ENCODE data around the gene TEAD4.
A peak's percentile ranks its signal among the peaks of the same experiment; 100 is the strongest.

Gene TEAD4

DNA sequence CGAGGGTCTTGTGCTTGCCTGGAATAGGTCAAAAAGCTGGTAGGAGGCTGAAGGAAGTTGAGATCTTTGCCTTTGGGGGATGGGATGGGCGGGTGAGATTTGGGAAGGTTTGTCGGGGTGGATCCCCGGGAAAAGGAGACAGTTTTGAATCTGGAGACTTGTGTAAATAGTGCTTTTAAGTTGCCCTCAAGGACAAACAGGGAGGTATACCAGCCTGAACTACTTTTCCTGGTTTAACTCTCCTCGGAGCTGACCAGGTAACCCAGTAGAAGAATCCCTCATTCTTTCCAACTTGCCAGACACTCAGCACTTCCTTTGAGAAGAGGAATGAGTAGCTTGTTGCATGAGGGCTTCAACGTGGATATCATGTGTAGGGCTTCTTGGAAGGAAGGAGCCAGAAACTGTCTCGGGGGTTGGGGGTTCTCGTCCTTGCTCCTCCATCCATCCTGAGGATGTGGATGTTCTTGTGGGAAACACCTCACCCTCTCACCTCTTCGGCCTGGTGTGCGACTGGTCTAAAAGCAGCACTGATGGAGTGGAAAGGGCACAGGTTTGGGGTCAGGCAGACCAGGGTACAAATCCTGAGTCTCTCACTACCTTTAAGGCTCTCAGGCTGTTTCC lies 1.9 kb downstream of the TEAD4 start:
- no peak for DNase-seq

DNA sequence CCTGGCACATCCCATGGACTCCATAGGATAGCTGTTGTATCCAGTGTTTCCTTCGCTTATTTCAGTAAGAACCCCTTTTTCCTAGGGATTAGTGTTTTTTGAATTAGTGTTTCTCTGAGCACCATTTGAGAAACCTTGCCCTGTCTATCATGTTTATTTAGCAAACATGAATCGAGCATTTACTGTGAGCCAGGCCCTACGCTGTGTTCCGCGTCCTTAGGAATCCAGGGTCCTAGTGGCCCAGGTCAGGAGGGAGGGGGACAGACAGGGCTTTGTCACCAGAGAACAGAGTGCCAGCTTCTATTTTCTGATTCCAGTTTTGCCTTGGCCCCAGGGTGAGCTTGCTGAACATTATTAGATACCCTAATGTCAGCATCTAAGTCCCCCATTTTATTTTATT lies 2.5 kb downstream of the TEAD4 start:
- DNase-seq = no peak

GRCh38 chr12:2963154-2963759 lies 4.1 kb downstream of the TEAD4 start:
- no peak for DNase-seq

- DNase-seq = no peak
These were observed 4.6 kb downstream of the TEAD4 start for GRCh38 chr12:2963760-2964292.

- no peak for DNase-seq
These were observed 8.5 kb downstream of the TEAD4 start for GRCh38 chr12:2967651-2968050.

DNA sequence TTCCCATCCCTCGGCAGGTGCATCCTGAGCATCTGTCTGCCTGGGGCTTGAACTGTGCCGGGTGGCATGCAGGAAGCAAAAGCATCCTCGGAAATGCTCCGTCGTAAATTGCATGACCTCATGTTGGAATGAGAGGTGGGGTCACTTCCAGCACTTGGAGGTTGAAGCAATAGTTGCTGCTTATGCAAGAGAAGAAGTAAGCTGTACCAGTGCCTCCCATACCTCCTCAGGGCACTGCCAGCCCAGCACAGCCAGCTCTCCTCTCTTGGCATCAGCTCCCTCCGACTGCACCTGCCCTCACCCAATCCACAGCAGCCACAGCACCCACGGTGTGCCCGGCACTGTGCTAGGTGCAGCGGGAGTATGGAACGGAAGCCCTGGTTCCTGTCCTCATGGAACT lies 11.5 kb downstream of the TEAD4 start:
- DNase-seq = peak; percentile 1

GRCh38 chr12:2973566-2973965 lies 14.4 kb downstream of the TEAD4 start:
- DNase-seq = no peak

GRCh38 chr12:2974560-2974971 lies 15.4 kb downstream of the TEAD4 start:
- no peak for DNase-seq

DNA sequence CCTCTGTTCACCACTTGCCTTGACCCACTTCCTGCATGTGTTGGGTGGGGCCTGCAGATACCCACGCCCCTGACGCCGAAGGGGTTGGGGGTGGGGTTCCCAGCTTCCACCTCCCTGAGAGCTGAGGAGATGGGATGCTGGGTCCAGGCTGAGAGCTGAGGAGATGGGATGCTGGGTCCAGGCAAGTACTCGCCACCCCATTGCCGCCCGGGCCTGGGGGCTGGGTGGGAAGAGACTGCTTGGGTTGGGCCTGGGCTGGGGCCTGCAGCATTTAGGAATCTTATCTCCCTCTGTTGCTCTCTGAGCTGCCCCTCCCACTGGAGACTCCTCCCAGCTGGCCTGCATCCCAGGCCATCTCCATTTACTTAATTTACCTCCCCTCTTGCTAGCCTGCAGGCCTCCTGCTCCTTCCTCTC lies 17.4 kb downstream of the TEAD4 start:
- no peak for DNase-seq

GRCh38 chr12:2977776-2978175 lies 18.6 kb downstream of the TEAD4 start:
- no peak for DNase-seq

- DNase-seq = no peak
These were observed 20.6 kb downstream of the TEAD4 start for GRCh38 chr12:2979806-2980205.

DNA sequence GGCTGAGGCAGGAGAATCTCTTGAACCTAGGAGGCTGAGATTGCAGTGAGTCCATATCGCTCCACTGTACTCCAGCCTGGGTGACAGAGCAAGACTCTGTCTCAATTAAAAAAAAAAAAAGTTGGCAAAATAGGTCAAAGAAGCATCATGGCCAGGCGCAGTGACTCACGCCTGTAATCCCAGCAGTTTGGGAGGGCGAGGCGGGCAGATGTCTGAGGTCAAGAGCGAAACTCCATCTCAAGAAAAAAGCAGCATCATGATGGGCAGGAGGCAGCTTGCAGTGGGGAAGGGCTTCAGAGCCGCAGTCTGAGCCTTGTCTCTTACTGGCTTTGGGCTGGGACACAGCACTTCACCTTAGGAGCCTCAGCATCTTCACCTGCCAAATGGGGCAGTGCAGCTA lies 21.4 kb downstream of the TEAD4 start:
- DNase-seq = no peak

GRCh38 chr12:2982361-2982760 lies 23.2 kb downstream of the TEAD4 start:
- DNase-seq = no peak

DNA sequence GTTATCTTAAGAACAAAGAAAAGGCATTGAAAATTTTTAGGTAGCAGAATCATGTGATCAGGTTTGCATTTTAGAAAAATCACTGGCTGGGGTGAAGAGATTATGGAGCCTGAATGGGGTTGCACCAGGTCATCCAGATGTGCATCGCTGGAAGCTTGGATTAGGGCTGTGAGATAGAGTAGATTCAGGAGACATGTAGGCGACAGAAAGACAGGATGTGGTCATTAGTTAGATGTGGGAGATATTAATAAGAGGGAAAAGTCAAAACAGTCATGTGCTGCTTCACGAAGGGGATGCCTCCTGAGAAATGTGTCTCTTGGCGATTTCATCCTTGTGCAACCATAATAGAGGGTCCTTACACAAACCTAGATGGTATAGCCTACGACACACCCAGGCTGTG lies 25.1 kb downstream of the TEAD4 start:
- DNase-seq = no peak

GRCh38 chr12:2984698-2985097 lies 25.5 kb downstream of the TEAD4 start:
- no peak for DNase-seq

DNA sequence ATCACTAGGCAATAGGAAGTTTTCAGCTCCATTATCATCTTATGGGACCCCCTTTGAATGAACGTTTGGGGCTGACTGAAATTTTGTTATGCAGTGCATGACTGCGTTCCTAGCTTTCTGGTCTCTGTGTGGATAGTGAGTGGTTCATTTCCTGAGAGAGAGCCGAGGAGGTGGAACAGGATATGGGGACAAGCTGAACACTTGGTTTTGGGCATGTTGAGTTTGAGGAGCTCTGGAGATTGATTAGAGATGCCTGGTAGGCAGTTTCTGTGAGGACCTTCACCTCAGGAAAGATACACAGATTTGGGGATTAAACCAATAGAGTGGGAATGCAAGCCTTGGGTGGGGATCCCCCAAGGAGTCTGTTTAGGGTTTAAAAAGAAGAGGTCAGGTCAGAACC lies 27.7 kb downstream of the TEAD4 start:
- no peak for DNase-seq

- no peak for DNase-seq
These were observed 29.3 kb downstream of the TEAD4 start for GRCh38 chr12:2988494-2988893.

DNA sequence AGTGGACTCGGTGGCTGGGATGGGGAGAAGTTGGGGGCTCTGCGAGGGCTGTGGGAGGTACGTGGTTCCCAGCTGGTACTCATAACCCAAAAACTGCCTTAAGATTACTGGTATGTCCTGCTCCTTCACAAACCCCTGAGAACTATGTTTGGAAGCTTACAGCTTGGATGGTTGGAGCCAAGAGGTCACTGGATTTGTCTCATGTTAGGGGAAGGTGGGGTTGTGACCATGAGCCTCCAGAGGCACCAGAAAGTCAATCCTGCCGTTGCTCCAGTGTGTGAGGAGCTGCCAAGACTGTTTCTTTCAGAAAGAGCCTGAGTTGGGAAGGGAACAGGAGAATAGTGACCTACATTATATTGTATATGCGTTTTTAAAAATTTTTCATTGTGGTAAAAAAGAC lies 33.5 kb downstream of the TEAD4 start:
- no peak for DNase-seq

- DNase-seq = no peak
These were observed 38.9 kb downstream of the TEAD4 start for GRCh38 chr12:2997989-2998670.

DNA sequence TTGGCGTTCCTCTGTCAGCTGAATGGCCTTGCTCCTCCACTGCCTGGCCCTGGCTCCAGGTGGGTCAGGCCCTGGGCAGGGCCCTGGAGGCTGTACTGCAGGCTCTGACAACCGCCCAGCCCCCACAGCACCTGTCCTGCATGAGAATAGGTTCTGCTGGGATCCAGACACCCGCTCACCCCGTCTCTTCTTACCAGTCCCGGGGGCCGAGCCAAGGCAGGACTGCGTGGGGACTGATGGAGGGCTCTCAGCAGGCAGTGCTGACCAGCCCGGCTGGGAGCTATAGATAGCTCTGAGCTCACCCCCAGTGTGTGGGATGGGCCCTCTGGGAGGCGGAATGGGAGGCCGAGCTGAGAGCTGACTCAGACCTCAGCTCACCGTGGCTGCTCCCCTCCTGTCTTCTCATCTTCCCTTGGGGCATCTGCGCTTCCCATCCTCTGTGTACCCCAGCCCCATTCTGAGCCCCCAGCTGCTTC lies 39.6 kb downstream of the TEAD4 start:
- no peak for DNase-seq

- DNase-seq = no peak
These were observed 40.2 kb downstream of the TEAD4 start for GRCh38 chr12:2999265-2999841.

GRCh38 chr12:3000548-3001275 lies 41.5 kb downstream of the TEAD4 start:
- no peak for DNase-seq

- DNase-seq = no peak
These were observed 43.4 kb downstream of the TEAD4 start for GRCh38 chr12:3002646-3003045.

Measured in NCI-H345 (cell line).